ENCODE data around the gene ADNP2. TPM values are rescaled to one million over a fixed set of nuclear protein-coding genes. Genes with fewer than 3 reads are reported as not detected.
"Not testable (repeated sequence)": the region's sequence is repeated elsewhere in the genome, so short reads cannot be mapped to it uniquely, and the experiment has no call there.

ADNP2 gene
- total and polyA plus RNA-seq, 7 donors, result 1.5 to 4.6 (median 3.4) TPM

DNA sequence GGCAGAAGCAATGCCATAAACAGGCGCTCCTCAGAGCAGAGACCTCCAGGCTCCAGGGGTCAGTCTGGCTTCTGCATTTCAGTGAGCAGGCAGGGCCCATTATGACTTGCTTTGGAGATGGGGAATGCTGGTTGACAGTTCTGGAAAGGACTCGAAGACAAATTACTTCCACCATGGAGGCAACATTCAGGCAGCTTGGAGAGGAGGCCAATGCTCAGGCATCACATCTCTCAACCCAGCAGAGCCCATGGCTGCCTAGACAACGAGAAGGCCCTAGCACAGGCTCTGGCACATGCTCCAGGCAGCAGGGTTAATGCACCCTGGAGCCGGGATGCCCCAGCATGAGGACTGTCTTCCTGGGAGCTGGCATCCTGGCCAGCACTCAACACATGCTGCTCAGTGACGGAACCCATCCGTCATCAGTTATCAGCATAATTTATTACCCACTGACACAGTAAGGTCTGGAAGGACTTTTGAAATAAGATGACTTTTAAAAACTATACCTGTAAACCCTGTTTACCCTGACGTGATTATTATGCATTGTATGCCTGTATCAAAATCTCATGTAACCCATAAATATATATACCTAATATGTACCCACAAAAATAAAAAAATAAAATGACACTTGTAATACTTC is 52.8 kb downstream of the ADNP2 start:
- Histone ChIP-seq H3K27ac (no peak overlapping the region), H3K4me1 (no peaks in the 10 kb centered on the region), H3K27me3 (ENCODE audit: insufficient read depth in 3 of 3, low read length in 2 of 3) (peaks cover 0 to 2% (median 0%) of the 10 kb centered on the region in 3 donors), H3K9me3 (peaks cover 7% of the 10 kb centered on the region), H3K4me3 (no peak overlapping the region), H3K36me3 (ENCODE audit: insufficient read depth in 1 of 2, low read depth in 1 of 2) (no peaks in the 10 kb centered on the region)
- DNase-seq (no peak), ATAC-seq (no peak)
- TF ChIP-seq, protein P1, sequence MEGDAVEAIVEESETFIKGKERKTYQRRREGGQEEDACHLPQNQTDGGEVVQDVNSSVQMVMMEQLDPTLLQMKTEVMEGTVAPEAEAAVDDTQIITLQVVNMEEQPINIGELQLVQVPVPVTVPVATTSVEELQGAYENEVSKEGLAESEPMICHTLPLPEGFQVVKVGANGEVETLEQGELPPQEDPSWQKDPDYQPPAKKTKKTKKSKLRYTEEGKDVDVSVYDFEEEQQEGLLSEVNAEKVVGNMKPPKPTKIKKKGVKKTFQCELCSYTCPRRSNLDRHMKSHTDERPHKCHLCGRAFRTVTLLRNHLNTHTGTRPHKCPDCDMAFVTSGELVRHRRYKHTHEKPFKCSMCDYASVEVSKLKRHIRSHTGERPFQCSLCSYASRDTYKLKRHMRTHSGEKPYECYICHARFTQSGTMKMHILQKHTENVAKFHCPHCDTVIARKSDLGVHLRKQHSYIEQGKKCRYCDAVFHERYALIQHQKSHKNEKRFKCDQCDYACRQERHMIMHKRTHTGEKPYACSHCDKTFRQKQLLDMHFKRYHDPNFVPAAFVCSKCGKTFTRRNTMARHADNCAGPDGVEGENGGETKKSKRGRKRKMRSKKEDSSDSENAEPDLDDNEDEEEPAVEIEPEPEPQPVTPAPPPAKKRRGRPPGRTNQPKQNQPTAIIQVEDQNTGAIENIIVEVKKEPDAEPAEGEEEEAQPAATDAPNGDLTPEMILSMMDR (IDR thresholded peaks at IDR 0.05), result no peak
- 58 to 64% (median 60%) methylated on average over 7 of the region's 7 CpGs for WGBS, 3 donors
- intact Hi-C loops (cut with DNase I), result no loop called here

- Histone ChIP-seq H3K27ac (no peak overlapping the region), H3K36me3 (ENCODE audit: insufficient read depth in 1 of 2, low read depth in 1 of 2) (no peaks in the 10 kb centered on the region), H3K4me3 (no peak overlapping the region), H3K4me1 (no peaks in the 10 kb centered on the region), H3K27me3 (ENCODE audit: insufficient read depth in 3 of 3, low read length in 2 of 3) (peaks cover 0 to 2% (median 0%) of the 10 kb centered on the region in 3 donors), H3K9me3 (peaks cover 7% of the 10 kb centered on the region)
- ATAC-seq (no peak), DNase-seq (no peak)
- TF ChIP-seq, protein P1 (IDR thresholded peaks at IDR 0.05), result no peak
- intact Hi-C loops (cut with DNase I), result no loop called here
- 92 to 100% (median 96%) methylated on average over 7 of the region's 7 CpGs for WGBS, 3 donors
These were observed 54.1 kb downstream of the ADNP2 start for GRCh38 chr18:80163183-80163582.

- H3K27me3 ChIP-seq (ENCODE audit: insufficient read depth in 3 of 3, low read length in 2 of 3); H3K27ac ChIP-seq; H3K9me3 ChIP-seq; DNase-seq; H3K4me3 ChIP-seq; ATAC-seq; H3K4me1 ChIP-seq; intact Hi-C loops (cut with DNase I); H3K36me3 ChIP-seq (ENCODE audit: insufficient read depth in 1 of 2, low read depth in 1 of 2): not testable (repeated sequence)
- WGBS, 3 donors, result 93 to 95% (median 94%) methylated on average over 9 of the region's 9 CpGs
These were observed 55.8 kb downstream of the ADNP2 start for GRCh38 chr18:80164727-80165355.

DNA sequence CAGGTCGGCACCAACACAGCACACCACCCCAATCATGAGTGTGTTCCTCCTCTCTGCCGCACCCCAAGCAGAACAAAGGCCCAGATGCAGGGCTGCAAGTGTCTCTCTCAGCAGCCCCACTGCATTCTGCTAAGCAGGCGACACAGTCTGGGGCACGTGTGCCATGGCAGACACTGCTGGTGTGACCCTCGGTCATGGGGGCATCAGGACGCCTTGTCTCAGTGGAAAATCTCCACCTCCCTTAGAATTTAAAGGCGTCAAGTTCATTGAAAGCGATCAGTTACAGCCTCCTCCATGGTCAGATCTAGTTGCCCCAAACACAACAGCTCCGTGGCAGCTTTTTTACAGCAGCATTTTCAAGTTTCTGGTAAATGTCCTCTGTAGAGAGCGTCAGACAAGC is 57.2 kb downstream of the ADNP2 start:
- no peaks in the 10 kb centered on the region for H3K36me3 ChIP-seq (ENCODE audit: insufficient read depth in 1 of 2, low read depth in 1 of 2)
- no peaks in the 10 kb centered on the region for H3K27me3 ChIP-seq (ENCODE audit: insufficient read depth in 3 of 3, low read length in 2 of 3)
- intact Hi-C loops (cut with DNase I), result no loop called here
- no peak for DNase-seq
- H3K9me3 ChIP-seq, result peaks cover 7% of the 10 kb centered on the region
- no peak overlapping the region for H3K4me3 ChIP-seq
- no peaks in the 10 kb centered on the region for H3K4me1 ChIP-seq
- WGBS, 3 donors, result 90 to 92% (median 92%) methylated on average over 10 of the region's 10 CpGs
- no peak for ATAC-seq
- no peak overlapping the region for H3K27ac ChIP-seq
- TF ChIP-seq, protein P1 (IDR thresholded peaks at IDR 0.05), result no peak

DNA sequence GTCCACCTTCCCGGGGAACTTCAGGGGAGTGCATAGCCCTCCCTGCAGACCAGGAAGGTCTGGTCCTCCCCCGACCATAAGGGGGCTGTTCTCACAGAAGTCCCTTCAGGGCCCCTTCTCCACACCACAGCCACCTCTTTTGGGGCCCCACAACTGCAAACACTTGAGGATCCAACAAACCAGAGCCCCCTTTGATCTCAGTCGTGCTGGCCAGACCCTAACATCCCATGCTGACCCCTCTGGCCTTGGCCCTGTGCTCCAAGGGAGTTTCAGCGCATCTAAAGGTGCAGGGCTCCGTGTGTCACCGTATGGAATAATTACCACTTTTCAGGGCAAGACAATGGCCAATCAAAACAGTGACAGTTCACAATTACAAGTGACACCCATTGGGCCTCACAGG is 57.7 kb downstream of the ADNP2 start:
- Histone ChIP-seq H3K36me3 (ENCODE audit: insufficient read depth in 1 of 2, low read depth in 1 of 2) (no peaks in the 10 kb centered on the region), H3K27me3 (ENCODE audit: insufficient read depth in 3 of 3, low read length in 2 of 3) (peaks cover 0 to 3% (median 0%) of the 10 kb centered on the region in 3 donors), H3K27ac (no peak overlapping the region), H3K4me3 (no peak overlapping the region), H3K4me1 (no peaks in the 10 kb centered on the region), H3K9me3 (peaks cover 7% of the 10 kb centered on the region)
- 74 to 86% (median 79%) methylated on average over 6 of the region's 6 CpGs for WGBS, 3 donors
- TF ChIP-seq, protein P1 (IDR thresholded peaks at IDR 0.05), result no peak
- DNase-seq (no peak), ATAC-seq (no peak)
- intact Hi-C loops (cut with DNase I), result no loop called here
